SKM-1 treated with dmso at 0.1 percent for 144 hours (cell line): ENCODE data around the gene IMPG1.
"Not testable (repeated sequence)": the region's sequence is repeated elsewhere in the genome, so short reads cannot be mapped to it uniquely, and the experiment has no call there.

ENCODE experiments used
- DNase-seq: peaks from one replicate; lab custom pipeline; 2025; ENCODE audit not compliant: unreplicated experiment; lab: John Stamatoyannopoulos, UW

IMPG1 gene

GRCh38 chr6:75963569-75963968, 108.9 kb downstream of the IMPG1 start:
- no peak for DNase-seq

DNA sequence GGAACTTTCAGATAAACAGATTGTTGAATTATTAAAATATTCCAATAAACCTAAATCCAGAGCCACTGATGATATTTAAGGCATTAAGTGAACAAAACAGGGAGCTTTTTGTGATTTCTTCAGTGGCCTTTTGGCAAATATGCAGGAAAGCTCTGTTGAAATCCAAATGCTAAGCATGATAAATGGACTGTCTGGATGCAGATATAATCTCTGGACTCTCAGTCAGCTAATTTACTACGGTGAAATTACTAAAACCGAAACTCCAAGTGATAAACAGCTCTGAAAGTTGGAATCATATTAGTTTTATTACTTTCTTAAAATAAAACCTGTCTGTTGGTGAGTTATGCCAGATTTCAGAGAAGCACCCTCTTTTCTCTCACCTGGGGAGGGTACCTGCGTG, 120.3 kb downstream of the IMPG1 start:
- DNase-seq: no peak

DNA sequence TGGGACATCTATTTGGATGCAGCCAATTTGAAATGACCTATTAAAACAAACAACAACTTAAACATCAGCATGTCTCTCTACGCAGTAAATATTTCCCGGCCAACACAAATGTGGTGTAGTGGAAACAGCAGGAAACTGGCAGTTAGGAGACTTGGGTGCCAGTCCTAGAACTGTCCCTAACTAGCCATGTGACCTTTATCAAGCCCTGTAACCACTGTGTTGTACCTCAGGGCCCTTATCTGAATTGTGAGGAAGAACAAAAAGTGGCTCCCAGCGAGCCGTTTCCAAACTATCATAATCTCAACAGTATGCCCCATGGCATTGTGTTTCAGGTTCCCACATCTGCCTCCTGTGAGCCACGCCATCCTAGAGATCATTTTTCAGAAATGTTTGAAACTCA, 124.5 kb downstream of the IMPG1 start:
- DNase-seq: no peak

DNA sequence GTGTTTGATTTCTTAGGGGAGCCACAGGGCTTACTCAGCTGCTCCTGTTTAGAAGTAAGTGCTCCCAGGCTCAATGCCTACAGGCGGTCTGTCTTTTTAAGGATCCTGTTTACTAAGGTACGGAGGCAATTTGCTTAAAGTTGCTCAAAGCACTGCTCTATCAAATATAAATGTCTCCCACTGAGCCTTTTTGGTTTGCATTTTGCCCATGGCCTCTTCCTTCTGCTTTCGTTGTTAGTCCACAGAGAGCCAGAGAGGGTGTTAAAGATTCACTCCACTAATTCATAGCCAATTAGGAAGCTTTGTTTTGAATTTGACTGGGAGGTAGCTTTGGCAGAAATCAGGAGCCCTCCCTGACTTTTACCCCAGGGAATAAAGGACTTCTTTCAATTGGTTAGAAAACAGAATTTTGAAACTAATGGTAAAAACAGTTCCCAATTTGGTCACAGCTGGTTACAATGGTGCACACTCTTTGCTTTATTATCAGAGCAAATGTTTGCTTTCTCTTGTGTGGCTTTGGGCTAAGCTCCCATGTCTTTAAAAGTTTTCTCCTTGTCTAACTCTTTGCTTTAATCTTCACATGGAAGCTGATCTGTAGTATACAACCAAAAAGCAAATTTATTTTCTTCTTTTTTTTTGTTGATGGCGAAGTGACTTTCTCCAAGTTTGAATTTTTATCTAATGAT, 126.2 kb downstream of the IMPG1 start:
- DNase-seq: no peak

- no peak for DNase-seq
Measured at GRCh38 chr6:75943381-75943780, 129.1 kb downstream of the IMPG1 start.

- DNase-seq: no peak
Measured at GRCh38 chr6:75941509-75941908, 131.0 kb downstream of the IMPG1 start.

- no peak for DNase-seq
Measured at GRCh38 chr6:75940564-75940963, 131.9 kb downstream of the IMPG1 start.

GRCh38 chr6:75937846-75938245, 134.6 kb downstream of the IMPG1 start:
- no peak for DNase-seq

DNA sequence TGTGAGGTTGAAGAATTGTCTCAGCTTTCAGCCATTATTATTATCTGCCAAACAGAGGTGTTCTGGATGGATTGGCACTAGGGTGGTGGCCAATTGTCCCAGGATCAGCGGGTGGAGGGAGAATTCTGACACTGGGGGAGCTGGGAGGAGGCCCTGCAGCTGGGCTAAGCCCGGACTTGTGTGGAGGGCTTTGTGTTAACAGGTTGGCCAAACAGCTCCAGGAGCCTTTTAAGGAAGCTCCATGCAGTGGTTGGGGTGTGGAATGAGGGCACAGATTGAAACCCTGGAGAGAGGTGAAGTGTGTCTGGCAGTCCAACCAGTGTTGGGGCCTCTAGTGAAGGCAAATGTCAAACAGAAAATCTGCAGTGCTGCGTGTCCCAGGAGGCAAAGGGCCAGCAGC, 135.8 kb downstream of the IMPG1 start:
- no peak for DNase-seq

- no peak for DNase-seq
Measured at GRCh38 chr6:75935473-75935793, 137.0 kb downstream of the IMPG1 start.

- peak; percentile 64 for DNase-seq
Measured at GRCh38 chr6:75934643-75935472, 137.6 kb downstream of the IMPG1 start.

DNA sequence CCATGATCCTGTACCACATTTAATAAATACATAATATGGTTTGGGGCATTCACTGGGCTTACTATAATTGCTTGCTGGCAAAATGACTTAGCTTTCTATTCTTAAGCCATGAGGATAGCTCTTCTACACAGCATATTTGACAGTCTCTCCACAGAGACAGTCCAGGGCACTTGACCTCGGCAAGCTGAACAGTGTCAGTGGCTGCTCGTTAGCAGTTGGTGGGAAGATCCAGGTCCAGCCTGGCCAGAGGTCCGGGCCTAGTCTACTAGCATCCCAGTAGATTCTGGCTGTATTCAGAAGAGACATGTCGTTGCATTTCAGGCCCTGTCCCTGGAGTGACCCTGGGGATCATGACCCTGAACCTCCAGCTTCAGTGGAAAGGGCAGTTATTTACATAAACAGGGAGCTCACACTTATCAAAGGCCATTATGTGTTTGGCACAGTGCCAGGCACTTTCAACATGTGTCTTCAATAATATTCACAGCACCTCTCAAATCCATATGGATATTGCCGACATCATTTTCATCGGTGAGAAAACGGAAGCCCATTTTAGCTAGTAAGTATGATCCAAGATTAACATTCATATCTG, 139.0 kb downstream of the IMPG1 start:
- DNase-seq: no peak

DNA sequence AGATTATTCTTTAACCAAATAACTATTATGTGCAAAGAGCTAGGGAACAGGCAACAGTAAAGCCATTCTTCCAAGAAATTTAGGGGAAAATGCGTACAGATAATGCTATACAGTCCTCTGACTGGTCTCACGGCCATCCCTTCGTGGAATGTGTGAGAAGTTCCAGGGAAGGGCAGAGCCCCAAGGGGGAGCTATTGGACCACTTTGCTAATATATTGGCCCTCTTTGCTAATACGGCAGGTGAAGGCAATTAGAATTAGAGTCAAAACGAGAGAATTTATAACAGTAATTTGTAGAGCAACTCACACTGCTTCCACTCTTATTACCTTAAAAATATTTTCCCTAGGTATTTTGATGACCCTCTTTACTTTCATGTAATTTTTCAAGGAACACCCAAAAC, 140.4 kb downstream of the IMPG1 start:
- no peak for DNase-seq

- DNase-seq: no peak
Measured at GRCh38 chr6:75931011-75931680, 141.3 kb downstream of the IMPG1 start.

- no peak for DNase-seq
Measured at GRCh38 chr6:75926293-75927168, 145.9 kb downstream of the IMPG1 start.

GRCh38 chr6:75922226-75922625, 150.2 kb downstream of the IMPG1 start:
- DNase-seq: no peak

DNA sequence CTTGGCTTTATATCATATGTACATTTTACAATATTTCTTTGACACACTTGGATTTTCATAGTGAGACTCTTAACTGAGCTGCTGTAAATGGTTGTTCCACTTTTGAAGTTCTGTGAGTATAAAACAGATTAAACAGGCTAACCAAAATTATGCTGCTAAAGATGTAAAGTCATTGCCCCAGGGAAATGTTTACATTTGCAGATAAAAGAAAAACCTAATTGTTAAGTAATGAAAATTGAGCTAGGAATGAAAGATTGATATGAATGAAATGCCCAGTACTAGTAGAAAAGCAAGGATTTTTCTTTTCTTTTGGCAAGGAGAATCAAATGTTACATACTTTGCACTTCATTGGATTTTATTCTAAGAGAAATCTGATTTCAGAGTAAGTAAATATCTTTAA, 159.4 kb downstream of the IMPG1 start:
- no peak for DNase-seq

GRCh38 chr6:75907444-75907843, 165.0 kb downstream of the IMPG1 start:
- DNase-seq: no peak

- no peak for DNase-seq
Measured at GRCh38 chr6:75906871-75907270, 165.6 kb downstream of the IMPG1 start.

GRCh38 chr6:75905129-75905528, 167.3 kb downstream of the IMPG1 start:
- DNase-seq: not testable (repeated sequence)

DNA sequence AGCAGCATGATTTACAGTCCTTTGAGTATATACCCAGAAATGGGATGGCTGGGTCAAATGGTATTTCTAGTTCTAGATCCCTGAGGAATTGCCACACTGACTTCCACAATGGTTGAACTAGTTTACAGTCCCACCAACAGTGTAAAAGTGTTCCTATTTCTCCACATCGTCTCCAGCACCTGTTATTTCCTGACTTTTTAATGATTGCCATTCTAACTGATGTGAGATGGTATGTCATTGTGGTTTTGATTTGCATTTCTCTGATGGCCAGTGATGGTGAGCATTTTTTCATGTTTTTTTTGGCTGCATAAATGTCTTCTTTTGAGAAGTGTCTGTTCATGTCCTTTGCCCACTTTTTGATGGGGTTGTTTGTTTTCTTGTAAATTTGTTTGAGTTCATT, 172.2 kb downstream of the IMPG1 start:
- DNase-seq: not testable (repeated sequence)
